GM23338 (cell line): ENCODE data around the gene IVL. TPM values are rescaled to one million over a fixed set of nuclear protein-coding genes. Genes with fewer than 3 reads are reported as not detected.

Experiments used
- ATAC-seq: fragments of 200-7000 bp; cut with Tn5 transposase; 3 replicates; pipeline ENCODE4 v1.9.1; 2020
- DNase-seq: peaks from one replicate; pipeline ENCODE4 v3.0.0-alpha.2; 2015; ENCODE audit warnings: low spot score
- H2AFZ ChIP-seq: fragments of 200-600 bp; sonication (generic); 2 replicates; pipeline ENCODE4 v1.8.0; 2016; ENCODE audit warnings: antibody characterized with exemption, mild to moderate bottlenecking, moderate library complexity
- H3F3A ChIP-seq: fragments of 200-600 bp; sonication (generic); replicated peaks from 2 replicates; pipeline ENCODE4 v1.8.0; 2017; ENCODE audit warnings: antibody characterized with exemption, mixed run types, low read depth
- H3K27ac ChIP-seq: fragments of 200-600 bp; sonication (generic); 2 replicates; pipeline ENCODE4 v1.6.1; 2016; ENCODE audit warnings: low read depth
- H3K27me3 ChIP-seq: fragments of 200-600 bp; sonication (generic); 2 replicates; pipeline ENCODE4 v1.8.0; 2016; ENCODE audit warnings: mild to moderate bottlenecking, mixed run types, moderate library complexity; ENCODE audit not compliant: insufficient read depth
- H3K36me3 ChIP-seq: fragments of 200-600 bp; sonication (generic); 2 replicates; pipeline ENCODE4 v1.8.0; 2016; ENCODE audit warnings: mild to moderate bottlenecking; ENCODE audit not compliant: insufficient read depth
- H3K4me1 ChIP-seq: fragments of 200-600 bp; sonication (generic); 2 replicates; pipeline ENCODE4 v1.8.0; 2016; ENCODE audit warnings: mild to moderate bottlenecking, moderate library complexity; ENCODE audit not compliant: insufficient read depth
- H3K4me2 ChIP-seq: fragments of 200-600 bp; sonication (generic); 2 replicates; pipeline ENCODE4 v1.7.1; 2017; ENCODE audit warnings: mixed run types
- H3K4me3 ChIP-seq: fragments of 200-600 bp; sonication (generic); 2 replicates; pipeline ENCODE4 v1.6.1; 2016; ENCODE audit warnings: mixed run types
- H3K79me2 ChIP-seq: fragments of 200-600 bp; sonication (generic); replicated peaks from 2 replicates; pipeline ENCODE4 v1.8.0; 2017; ENCODE audit warnings: mild to moderate bottlenecking; ENCODE audit not compliant: insufficient read depth
- H3K9me2 ChIP-seq: fragments of 200-600 bp; sonication (generic); 2 replicates; pipeline ENCODE4 v1.8.0; 2017; ENCODE audit not compliant: insufficient read depth
- H4K20me1 ChIP-seq: fragments of 200-600 bp; sonication (generic); replicated peaks from 2 replicates; pipeline ENCODE4 v1.8.0; 2017; ENCODE audit warnings: mild to moderate bottlenecking; ENCODE audit not compliant: insufficient read depth
- H3K27ac Mint-ChIP-seq: 2 replicates; pipeline ENCODE4 v1.8.0; 2020; ENCODE audit warnings: inconsistent platforms, mild to moderate bottlenecking, moderate library complexity, mixed read lengths
- H3K27me3 Mint-ChIP-seq: 3 replicates; pipeline ENCODE4 v1.8.0; 2022; ENCODE audit warnings: low read depth, mild to moderate bottlenecking, moderate library complexity, mixed read lengths, inconsistent platforms; ENCODE audit not compliant: insufficient read depth, poor library complexity
- H3K36me3 Mint-ChIP-seq: 3 replicates; pipeline ENCODE4 v1.8.0; 2021; ENCODE audit warnings: low read depth, mild to moderate bottlenecking, inconsistent platforms, moderate library complexity, mixed read lengths
- H3K4me1 Mint-ChIP-seq: 3 replicates; pipeline ENCODE4 v1.8.0; 2020; ENCODE audit warnings: mild to moderate bottlenecking, inconsistent platforms, mixed read lengths
- H3K4me3 Mint-ChIP-seq: 3 replicates; pipeline ENCODE4 v1.8.0; 2021; ENCODE audit warnings: moderate library complexity, mild to moderate bottlenecking, inconsistent platforms, mixed read lengths
- H3K9me3 Mint-ChIP-seq: 3 replicates; pipeline ENCODE4 v1.8.0; 2020; ENCODE audit warnings: moderate library complexity, mild to moderate bottlenecking, inconsistent platforms, mixed read lengths
- CREB1 ChIP-seq: fragments of 250-450 bp; sonication (Bioruptor Pico); IDR thresholded peaks from 2 replicates; pipeline ENCODE4 v1.5.0; 2020; ENCODE audit warnings: low read depth, mild to moderate bottlenecking, moderate library complexity
- CTCF ChIP-seq, 2 experiments: fragments of 200-600 bp in 1 of 2; sonication (generic) in 1 of 2; conservative IDR thresholded peaks; 2 replicates each; pipeline versions ENCODE4 v1.5.1 to v1.6.1; 2016 to 2017; ENCODE audit warnings: antibody characterized with exemption in 2 of 2, low read depth in 2 of 2, mild to moderate bottlenecking in 2 of 2, moderate library complexity in 1 of 2
- EZH2 ChIP-seq: fragments of 200-600 bp; sonication (generic); IDR thresholded peaks from one replicate; pipeline ENCODE4 v1.8.0; 2017; ENCODE audit warnings: antibody characterized with exemption, mild to moderate bottlenecking, low read depth; ENCODE audit not compliant: unreplicated experiment
- EZH2phosphoT487 ChIP-seq: fragments of 200-600 bp; sonication (generic); IDR thresholded peaks from one replicate; pipeline ENCODE4 v1.8.1; 2018; ENCODE audit warnings: antibody characterized with exemption; ENCODE audit not compliant: unreplicated experiment
- JUNB ChIP-seq: IDR thresholded peaks from one replicate; pipeline ENCODE4 v1.6.1; 2016; ENCODE audit warnings: antibody characterized with exemption; ENCODE audit not compliant: unreplicated experiment
- NANOG ChIP-seq: IDR thresholded peaks from 2 replicates; pipeline ENCODE4 v1.6.1; 2016; ENCODE audit warnings: antibody characterized with exemption, borderline replicate concordance
- POLR2AphosphoS5 ChIP-seq: IDR thresholded peaks from 2 replicates; pipeline ENCODE4 v1.6.1; 2016; ENCODE audit warnings: antibody characterized with exemption, low read depth
- STAT1 ChIP-seq: IDR thresholded peaks from one replicate; pipeline ENCODE4 v1.6.1; 2016; ENCODE audit warnings: antibody characterized with exemption; ENCODE audit not compliant: unreplicated experiment
- ZNF114 ChIP-seq: fragments of 250-450 bp; sonication (Bioruptor Pico); IDR thresholded peaks from 2 replicates; pipeline ENCODE4 v1.5.0; 2020; ENCODE audit warnings: mild to moderate bottlenecking, moderate library complexity
- ZNF331 ChIP-seq: fragments of 250-450 bp; sonication (Bioruptor Pico); IDR thresholded peaks from 2 replicates; pipeline ENCODE4 v1.5.0; 2020; ENCODE audit warnings: low read depth, mild to moderate bottlenecking, moderate library complexity
- ZNF462 ChIP-seq: fragments of 250-450 bp; sonication (Bioruptor Pico); IDR thresholded peaks from 2 replicates; pipeline ENCODE4 v1.5.0; 2020; ENCODE audit warnings: mild to moderate bottlenecking, moderate library complexity
- polyA plus RNA-seq: library from polyadenylated mRNA; unstranded; fragments of >200 nt; fragmentation: Nextera tagmentation; extraction: Ambion mirVana; gene quantifications from 2 replicates; pipeline ENCODE4 v1.2.1, GENCODE V29; 2016
- total RNA-seq: library from RNA; depleted of rRNA; stranded (reverse); fragments of >200 nt; shearing (Covaris generic); gene quantifications from 2 replicates; pipeline ENCODE4 v1.2.3, GENCODE V29; 2014
- TF ChIP-seq, protein P1 (sequence below): IDR thresholded peaks from one replicate; pipeline ENCODE4 v1.6.1; 2018; ENCODE audit warnings: antibody characterized with exemption; ENCODE audit not compliant: unreplicated experiment
- TF ChIP-seq, protein P2 (sequence below): IDR thresholded peaks from 2 replicates; pipeline ENCODE4 v1.6.1; 2016; ENCODE audit warnings: antibody characterized with exemption

Gene IVL
- total and polyA plus RNA-seq, 2 experiments from 2014 or later: not detected

DNA sequence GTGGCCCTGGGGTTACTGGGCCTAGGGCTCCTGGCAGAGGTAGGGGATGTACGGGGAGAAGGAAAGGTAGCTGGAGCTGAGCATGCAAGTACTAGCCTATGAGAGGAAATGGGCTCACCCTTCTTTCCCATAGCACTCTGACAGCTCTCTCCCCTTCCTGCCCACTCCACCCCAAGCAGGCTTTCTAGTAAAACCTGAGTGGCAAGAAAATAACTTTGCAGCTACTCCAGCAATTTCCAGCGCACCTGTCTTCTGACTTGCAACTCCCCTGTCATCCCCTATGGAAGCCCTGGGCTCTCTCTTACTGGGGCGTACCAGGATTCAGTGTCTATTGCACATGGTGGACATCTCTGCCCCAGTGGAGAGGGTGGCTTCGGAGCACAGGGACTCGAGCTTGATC, 6.7 kb upstream of the IVL start:
- Histone ChIP-seq H4K20me1 (no peaks in the 10 kb centered on the region), H3K4me2 (no peak overlapping the region), H3K4me1 (no peaks in the 10 kb centered on the region), H3K9me2 (0 out of 2 replicates have a peak, but pooled peaks cover 5% of the 10 kb centered on the region), H3K36me3 (no peaks in the 10 kb centered on the region), H3K79me2 (no peaks in the 10 kb centered on the region), H2AFZ (no peak overlapping the region), H3K4me3 (no peak overlapping the region), H3F3A (no peaks in the 10 kb centered on the region), H3K27ac (no peak overlapping the region), H3K27me3 (no peaks in the 10 kb centered on the region)
- H3K27me3 Mint-ChIP-seq: no peaks in the 10 kb centered on the region
- no peak overlapping the region for H3K27ac Mint-ChIP-seq
- DNase-seq (no peak), ATAC-seq (no peak)
- H3K4me3 Mint-ChIP-seq: no peak overlapping the region
- no peaks in the 10 kb centered on the region for H3K9me3 Mint-ChIP-seq
- H3K4me1 Mint-ChIP-seq: peaks cover 2% of the 10 kb centered on the region; the same call in 1 of the 3 replicates
- TF ChIP-seq CTCF (conservative IDR thresholded peaks at IDR 0.05; ENCODE audit: low read depth in 2 of 2) (no peak), EZH2 (no peak), EZH2phosphoT487 (no peak), ZNF462 (CRISPR knock-in tag) (no peak), ZNF331 (CRISPR knock-in tag) (no peak), JUNB (no peak), CREB1 (CRISPR knock-in tag) (no peak), POLR2AphosphoS5 (no peak), NANOG (no peak), STAT1 (no peak), ZNF114 (CRISPR knock-in tag) (no peak)
- TF ChIP-seq, protein P1, sequence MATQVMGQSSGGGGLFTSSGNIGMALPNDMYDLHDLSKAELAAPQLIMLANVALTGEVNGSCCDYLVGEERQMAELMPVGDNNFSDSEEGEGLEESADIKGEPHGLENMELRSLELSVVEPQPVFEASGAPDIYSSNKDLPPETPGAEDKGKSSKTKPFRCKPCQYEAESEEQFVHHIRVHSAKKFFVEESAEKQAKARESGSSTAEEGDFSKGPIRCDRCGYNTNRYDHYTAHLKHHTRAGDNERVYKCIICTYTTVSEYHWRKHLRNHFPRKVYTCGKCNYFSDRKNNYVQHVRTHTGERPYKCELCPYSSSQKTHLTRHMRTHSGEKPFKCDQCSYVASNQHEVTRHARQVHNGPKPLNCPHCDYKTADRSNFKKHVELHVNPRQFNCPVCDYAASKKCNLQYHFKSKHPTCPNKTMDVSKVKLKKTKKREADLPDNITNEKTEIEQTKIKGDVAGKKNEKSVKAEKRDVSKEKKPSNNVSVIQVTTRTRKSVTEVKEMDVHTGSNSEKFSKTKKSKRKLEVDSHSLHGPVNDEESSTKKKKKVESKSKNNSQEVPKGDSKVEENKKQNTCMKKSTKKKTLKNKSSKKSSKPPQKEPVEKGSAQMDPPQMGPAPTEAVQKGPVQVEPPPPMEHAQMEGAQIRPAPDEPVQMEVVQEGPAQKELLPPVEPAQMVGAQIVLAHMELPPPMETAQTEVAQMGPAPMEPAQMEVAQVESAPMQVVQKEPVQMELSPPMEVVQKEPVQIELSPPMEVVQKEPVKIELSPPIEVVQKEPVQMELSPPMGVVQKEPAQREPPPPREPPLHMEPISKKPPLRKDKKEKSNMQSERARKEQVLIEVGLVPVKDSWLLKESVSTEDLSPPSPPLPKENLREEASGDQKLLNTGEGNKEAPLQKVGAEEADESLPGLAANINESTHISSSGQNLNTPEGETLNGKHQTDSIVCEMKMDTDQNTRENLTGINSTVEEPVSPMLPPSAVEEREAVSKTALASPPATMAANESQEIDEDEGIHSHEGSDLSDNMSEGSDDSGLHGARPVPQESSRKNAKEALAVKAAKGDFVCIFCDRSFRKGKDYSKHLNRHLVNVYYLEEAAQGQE: no peak
- TF ChIP-seq, protein P2, sequence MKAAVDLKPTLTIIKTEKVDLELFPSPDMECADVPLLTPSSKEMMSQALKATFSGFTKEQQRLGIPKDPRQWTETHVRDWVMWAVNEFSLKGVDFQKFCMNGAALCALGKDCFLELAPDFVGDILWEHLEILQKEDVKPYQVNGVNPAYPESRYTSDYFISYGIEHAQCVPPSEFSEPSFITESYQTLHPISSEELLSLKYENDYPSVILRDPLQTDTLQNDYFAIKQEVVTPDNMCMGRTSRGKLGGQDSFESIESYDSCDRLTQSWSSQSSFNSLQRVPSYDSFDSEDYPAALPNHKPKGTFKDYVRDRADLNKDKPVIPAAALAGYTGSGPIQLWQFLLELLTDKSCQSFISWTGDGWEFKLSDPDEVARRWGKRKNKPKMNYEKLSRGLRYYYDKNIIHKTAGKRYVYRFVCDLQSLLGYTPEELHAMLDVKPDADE: no peak
- H3K36me3 Mint-ChIP-seq: no peaks in the 10 kb centered on the region
